NT2/D1 (cell line): ENCODE results near the gene RNF32.
"Not testable (repeated sequence)": the region's sequence is repeated elsewhere in the genome, so short reads cannot be mapped to it uniquely, and the experiment has no call there.

Experiments
- DNase-seq: peaks from one replicate; pipeline ENCODE4 v3.0.0-alpha.2; 2011; ENCODE audit warnings: low read depth, low spot score
- H3K27me3 ChIP-seq: 2 replicates; pipeline ENCODE4 v1.6.0; 2011; ENCODE audit warnings: mild to moderate bottlenecking; ENCODE audit not compliant: insufficient read length, insufficient read depth
- H3K36me3 ChIP-seq: 2 replicates; pipeline ENCODE4 v1.6.1; 2011; ENCODE audit warnings: mild to moderate bottlenecking, low read length, mixed read lengths; ENCODE audit not compliant: insufficient read depth, insufficient read length
- H3K4me1 ChIP-seq: 2 replicates; pipeline ENCODE4 v1.5.1; 2011; ENCODE audit not compliant: insufficient read depth, insufficient read length
- H3K4me3 ChIP-seq: 2 replicates; pipeline ENCODE4 v1.5.1; 2011; ENCODE audit warnings: low read depth; ENCODE audit not compliant: insufficient read length
- H3K9ac ChIP-seq: 2 replicates; pipeline ENCODE4 v1.6.0; 2011; ENCODE audit warnings: low read depth; ENCODE audit not compliant: insufficient read length
- H3K9me3 ChIP-seq: 2 replicates; pipeline ENCODE4 v1.5.1; 2011; ENCODE audit warnings: mild to moderate bottlenecking, low read length; ENCODE audit not compliant: insufficient read depth
- SUZ12 ChIP-seq: IDR thresholded peaks from 2 replicates; pipeline ENCODE4 v1.6.1; 2011; ENCODE audit not compliant: insufficient read length, insufficient read depth; ENCODE audit errors: extremely low read depth
- YY1 ChIP-seq: IDR thresholded peaks from 2 replicates; pipeline ENCODE4 v1.6.1; 2011; ENCODE audit not compliant: insufficient read length, insufficient read depth
- ZNF274 ChIP-seq: IDR thresholded peaks from 2 replicates; pipeline ENCODE4 v1.6.1; 2011; ENCODE audit warnings: mild to moderate bottlenecking, low read depth, low read length

RNF32 gene

DNA sequence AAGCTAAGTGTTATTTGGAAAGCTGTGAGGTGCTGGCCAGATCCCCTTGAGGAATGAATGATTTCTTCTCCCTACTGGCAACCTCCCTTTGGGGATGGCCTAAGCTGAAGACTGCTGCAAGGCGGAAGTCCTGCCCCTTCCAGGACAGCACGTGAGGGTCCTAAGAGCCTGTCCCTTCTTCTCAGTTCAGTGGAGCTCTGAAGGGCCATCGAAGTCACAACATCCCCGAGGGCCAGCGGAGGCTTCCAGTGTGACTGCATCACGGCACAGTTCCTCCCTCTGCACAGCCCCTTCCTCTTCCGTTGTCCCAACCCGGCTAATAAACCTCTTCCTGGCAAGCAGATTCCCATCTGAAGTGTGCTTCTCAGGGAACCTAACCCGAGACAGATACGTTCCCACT lies 43.7 kb downstream of the RNF32 start:
- no peak overlapping the region for H3K9ac ChIP-seq
- no peak overlapping the region for H3K4me3 ChIP-seq
- H3K4me1 ChIP-seq: no peaks in the 10 kb centered on the region
- no peaks in the 10 kb centered on the region for H3K9me3 ChIP-seq
- H3K36me3 ChIP-seq: peaks cover 24% of the 10 kb centered on the region
- H3K27me3 ChIP-seq: no peaks in the 10 kb centered on the region
- TF ChIP-seq ZNF274 (no peak), YY1 (no peak), SUZ12 (no peak)
- no peak for DNase-seq

DNA sequence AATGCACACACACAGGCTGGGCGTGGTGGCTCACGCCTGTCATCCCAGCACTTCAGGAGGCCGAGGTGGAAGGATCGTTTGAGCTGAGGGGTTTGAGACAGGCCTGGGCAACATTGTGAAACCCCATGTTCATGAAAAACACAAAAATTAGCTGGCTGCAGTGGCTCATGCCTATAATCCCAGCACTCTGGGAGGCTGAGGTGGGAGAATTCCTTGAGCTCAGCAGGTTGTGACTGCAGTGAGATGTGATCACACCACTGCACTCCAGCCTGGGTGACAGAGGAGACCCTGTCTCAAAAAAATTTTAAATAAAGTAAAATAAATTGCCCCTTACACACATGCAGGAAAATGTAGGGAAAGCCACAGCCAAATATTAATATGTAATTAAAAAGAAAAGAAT lies 44.1 kb downstream of the RNF32 start:
- H3K36me3 ChIP-seq: peaks cover 22% of the 10 kb centered on the region
- H3K4me3 ChIP-seq: no peak overlapping the region
- no peak for TF ChIP-seq ZNF274
- TF ChIP-seq YY1: no peak
- no peak for TF ChIP-seq SUZ12
- no peak for DNase-seq
- H3K27me3 ChIP-seq: no peaks in the 10 kb centered on the region
- H3K4me1 ChIP-seq: no peaks in the 10 kb centered on the region
- no peak overlapping the region for H3K9ac ChIP-seq
- H3K9me3 ChIP-seq: no peaks in the 10 kb centered on the region

DNA sequence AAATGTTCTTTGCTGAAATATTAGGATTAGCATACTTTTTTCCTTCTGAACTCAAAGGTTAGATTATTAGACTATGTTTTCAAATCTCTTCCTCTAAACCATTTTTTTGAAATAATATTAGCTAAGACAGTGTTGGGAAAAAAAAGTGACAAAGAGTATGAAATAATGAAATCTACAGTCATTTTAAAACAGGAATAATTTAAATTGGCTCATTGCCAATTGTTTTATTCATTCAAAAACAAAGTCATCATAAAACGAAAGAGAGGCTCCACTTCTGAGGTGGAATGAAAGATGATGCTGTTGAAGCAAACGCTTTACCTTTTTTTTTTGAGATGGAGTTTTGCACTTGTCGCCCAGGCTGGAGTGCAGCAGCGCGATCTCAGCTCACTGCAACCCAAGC lies 51.2 kb downstream of the RNF32 start:
- no peaks in the 10 kb centered on the region for H3K9me3 ChIP-seq
- H3K36me3 ChIP-seq: no peaks in the 10 kb centered on the region
- H3K9ac ChIP-seq: no peak overlapping the region
- TF ChIP-seq ZNF274: no peak
- no peak for TF ChIP-seq SUZ12
- TF ChIP-seq YY1: no peak
- H3K27me3 ChIP-seq: no peaks in the 10 kb centered on the region
- no peak overlapping the region for H3K4me3 ChIP-seq
- DNase-seq: no peak
- no peaks in the 10 kb centered on the region for H3K4me1 ChIP-seq

DNA sequence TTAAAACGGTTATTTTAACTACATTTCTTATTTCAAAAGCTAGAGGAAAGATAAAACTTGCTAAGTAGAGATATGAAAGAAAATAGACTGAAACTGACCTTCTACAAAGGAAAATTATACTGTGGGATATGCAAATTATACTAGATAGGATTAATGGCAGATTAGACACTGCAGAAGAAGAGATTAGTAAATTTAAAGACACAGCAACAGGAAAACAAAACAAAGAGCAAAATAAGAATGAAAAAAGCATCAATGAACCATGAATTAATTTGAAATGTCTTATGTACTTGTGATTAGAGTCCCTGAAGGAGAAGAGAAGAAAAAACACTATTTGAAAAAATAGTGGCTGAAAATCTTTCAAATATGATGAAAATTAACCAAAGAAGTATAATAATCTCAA lies 52.3 kb downstream of the RNF32 start:
- no peaks in the 10 kb centered on the region for H3K36me3 ChIP-seq

DNA sequence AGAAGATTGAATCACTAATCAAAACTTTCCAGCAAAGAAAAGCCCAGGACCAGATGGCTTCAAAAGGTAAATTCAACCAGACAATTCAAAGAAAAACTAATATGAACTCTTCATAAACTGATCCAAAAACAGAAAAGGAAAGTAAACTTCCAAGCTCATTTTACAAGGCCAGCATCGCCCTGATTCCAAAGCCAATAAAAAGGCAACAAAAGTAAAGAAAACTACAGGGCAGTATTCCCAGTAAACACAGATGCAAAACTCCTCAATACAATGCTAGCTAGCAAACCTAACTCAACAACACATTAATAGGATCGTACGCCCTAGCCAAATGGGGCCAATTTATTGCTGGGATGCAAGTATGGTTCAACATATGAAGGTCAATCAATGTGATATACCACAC lies 53.1 kb downstream of the RNF32 start:
- no peaks in the 10 kb centered on the region for H3K36me3 ChIP-seq

More for the DNA sequence above, 52.3 kb downstream of the RNF32 start:
- no peak for DNase-seq
- no peaks in the 10 kb centered on the region for H3K27me3 ChIP-seq
- no peak overlapping the region for H3K4me3 ChIP-seq
- H3K4me1 ChIP-seq: no peaks in the 10 kb centered on the region
- H3K9ac ChIP-seq: no peak overlapping the region
- peaks cover 11% of the 10 kb centered on the region; the same call in 1 of the 2 replicates for H3K9me3 ChIP-seq
- TF ChIP-seq SUZ12 (no peak), ZNF274 (no peak), YY1 (no peak)

DNA sequence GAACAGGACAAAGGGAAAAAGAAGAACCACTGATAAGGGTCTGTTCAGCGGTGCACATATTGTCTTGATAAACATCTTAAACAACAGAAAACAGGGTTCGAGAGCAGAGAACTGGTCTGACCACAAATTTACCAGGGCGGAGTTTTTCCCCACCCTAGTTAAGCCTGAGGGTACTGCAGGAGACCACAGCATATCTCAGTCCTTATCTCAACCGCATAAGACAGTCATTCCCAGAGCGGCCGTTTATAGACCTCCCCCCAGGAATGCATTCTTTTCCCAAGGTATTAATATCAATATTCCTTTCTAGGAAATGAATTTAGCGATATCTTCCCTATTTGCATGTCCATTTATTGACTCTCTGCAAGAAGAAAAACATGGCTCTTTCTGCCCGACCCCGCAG lies 56.7 kb downstream of the RNF32 start:
- not testable (repeated sequence) for H3K4me3 ChIP-seq, H3K27me3 ChIP-seq, H3K4me1 ChIP-seq, H3K36me3 ChIP-seq, H3K9ac ChIP-seq, DNase-seq
- peaks cover 20% of the 10 kb centered on the region; the same call in 1 of the 2 replicates for H3K9me3 ChIP-seq

More for the DNA sequence above, 53.1 kb downstream of the RNF32 start:
- Histone ChIP-seq H3K9me3 (peaks cover 18% of the 10 kb centered on the region; the same call in 1 of the 2 replicates), H3K27me3 (no peaks in the 10 kb centered on the region), H3K9ac (no peak overlapping the region), H3K4me3 (no peak overlapping the region), H3K4me1 (no peaks in the 10 kb centered on the region)
- TF ChIP-seq YY1 (no peak), SUZ12 (no peak), ZNF274 (no peak)
- no peak for DNase-seq

DNA sequence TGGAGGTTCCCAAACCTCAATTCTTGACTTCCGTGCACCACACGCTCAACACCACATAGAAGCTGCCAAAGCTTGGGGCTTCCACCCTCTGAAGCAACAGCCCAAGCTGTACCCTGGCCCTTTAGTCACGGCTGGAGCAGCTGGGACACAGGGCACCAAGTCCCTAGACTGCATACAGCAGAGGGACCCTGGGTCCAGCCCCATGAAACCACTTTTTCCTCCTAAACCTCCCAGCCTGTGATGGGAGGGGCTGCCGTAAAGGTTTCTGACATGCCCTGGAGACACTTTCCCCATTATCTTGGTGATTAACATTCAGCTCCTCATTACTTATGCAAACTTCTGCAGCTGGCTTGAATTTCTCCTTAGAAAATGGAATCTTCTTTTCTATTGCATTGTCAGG lies 57.9 kb downstream of the RNF32 start:
- H3K9me3 ChIP-seq: peaks cover 20% of the 10 kb centered on the region; the same call in 1 of the 2 replicates
- not testable (repeated sequence) for H3K4me1 ChIP-seq, H3K9ac ChIP-seq, H3K36me3 ChIP-seq, H3K27me3 ChIP-seq, H3K4me3 ChIP-seq, DNase-seq

DNA sequence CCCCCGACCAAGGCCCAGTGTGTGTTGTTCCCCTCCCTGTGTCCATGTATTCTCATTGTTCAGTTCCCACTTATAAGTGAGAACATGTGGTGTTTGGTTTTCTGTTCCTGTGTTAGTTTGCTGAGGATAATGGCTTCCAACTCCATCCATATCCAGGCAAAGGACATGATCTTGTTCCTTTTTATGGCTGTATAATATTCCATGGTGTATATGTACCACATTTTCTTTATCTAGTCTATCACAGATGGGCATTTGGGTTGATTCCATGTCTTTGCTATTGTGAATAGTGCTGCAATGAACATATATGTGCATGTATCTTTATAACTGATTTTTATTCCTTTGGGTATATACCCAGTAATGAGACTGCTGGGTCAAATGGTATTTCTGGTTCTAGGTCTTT lies 61.2 kb downstream of the RNF32 start:
- not testable (repeated sequence) for H3K27me3 ChIP-seq, H3K4me1 ChIP-seq, H3K36me3 ChIP-seq, H3K4me3 ChIP-seq, DNase-seq, H3K9ac ChIP-seq
- H3K9me3 ChIP-seq: peaks cover 20% of the 10 kb centered on the region; the same call in 1 of the 2 replicates
